VCaP (cell line): Measurements from ENCODE around the gene MOCS1.

Experiments
- H3K27ac ChIP-seq: fragments of 450-650 bp; 2 replicates; pipeline ENCODE4 v1.5.1; 2017
- CTCF ChIP-seq: fragments of 450-650 bp; conservative IDR thresholded peaks from 2 replicates; pipeline ENCODE4 v1.5.1; 2017; ENCODE audit warnings: mild to moderate bottlenecking, moderate library complexity

The MOCS1 gene

GRCh38 chr6:39892490-39893129, 41.7 kb downstream of the MOCS1 start:
- peak; percentile 76 for TF ChIP-seq CTCF
- H3K27ac ChIP-seq: no peak overlapping the region

GRCh38 chr6:39891976-39892375, 42.3 kb downstream of the MOCS1 start:
- no peak for TF ChIP-seq CTCF
- H3K27ac ChIP-seq: no peak overlapping the region

GRCh38 chr6:39891353-39891752, 42.9 kb downstream of the MOCS1 start:
- TF ChIP-seq CTCF: no peak
- H3K27ac ChIP-seq: no peak overlapping the region

GRCh38 chr6:39889229-39889628, 45.0 kb downstream of the MOCS1 start:
- no peak for TF ChIP-seq CTCF
- H3K27ac ChIP-seq: no peak overlapping the region

- no peak overlapping the region for H3K27ac ChIP-seq
- TF ChIP-seq CTCF: no peak
Measured at GRCh38 chr6:39887692-39888450, 46.4 kb downstream of the MOCS1 start.

- no peak overlapping the region for H3K27ac ChIP-seq
- TF ChIP-seq CTCF: no peak
Measured at GRCh38 chr6:39886871-39887270, 47.4 kb downstream of the MOCS1 start.

GRCh38 chr6:39885691-39886090, 48.6 kb downstream of the MOCS1 start:
- no peak overlapping the region for H3K27ac ChIP-seq
- TF ChIP-seq CTCF: no peak
